Type B pancreatic cell (in vitro differentiated cells): Measurements from ENCODE around the gene MAP1LC3B. TPM values are rescaled to one million over a fixed set of nuclear protein-coding genes. Genes with fewer than 3 reads are reported as not detected.

Source experiments
- DNase-seq: peaks from one replicate; pipeline ENCODE4 v3.0.0; 2021; ENCODE audit warnings: mixed read lengths; ENCODE audit not compliant: unreplicated experiment; ENCODE audit errors: extremely low spot score
- H3K27ac Mint-ChIP-seq: 2 replicates; pipeline ENCODE4 v1.8.0; 2021; ENCODE audit warnings: mild to moderate bottlenecking, mixed read lengths
- H3K27me3 Mint-ChIP-seq: 2 replicates; pipeline ENCODE4 v1.8.0; 2021; ENCODE audit warnings: mixed read lengths
- H3K36me3 Mint-ChIP-seq: 2 replicates; pipeline ENCODE4 v1.8.0; 2021; ENCODE audit warnings: mixed read lengths
- H3K4me1 Mint-ChIP-seq: one replicate; pipeline ENCODE4 v1.8.0; 2021; ENCODE audit warnings: mixed read lengths; ENCODE audit not compliant: unreplicated experiment
- H3K4me3 Mint-ChIP-seq: 2 replicates; pipeline ENCODE4 v1.8.0; 2021; ENCODE audit warnings: mild to moderate bottlenecking, mixed read lengths
- H3K9me3 Mint-ChIP-seq: 2 replicates; pipeline ENCODE4 v1.8.0; 2021; ENCODE audit warnings: mixed read lengths
- CTCF ChIP-seq: fragments of 200-600 bp; sonication (generic); conservative IDR thresholded peaks from 2 replicates; pipeline ENCODE4 v1.5.0; 2021; ENCODE audit warnings: antibody characterized with exemption, mild to moderate bottlenecking
- total RNA-seq: library from RNA; stranded (reverse); gene quantifications from 2 replicates; pipeline ENCODE4 v1.2.1, GENCODE V29; 2021; ENCODE audit warnings: low replicate concordance

The MAP1LC3B gene
- total RNA-seq, 1 donor from 2014 or later = 44.4 TPM

GRCh38 chr16:87453326-87453725 is 61.2 kb downstream of the MAP1LC3B start:
- Mint-ChIP-seq H3K27me3 (no peaks in the 10 kb centered on the region), H3K4me3 (no peak overlapping the region), H3K27ac (no peak overlapping the region), H3K36me3 (peaks cover 13% of the 10 kb centered on the region), H3K9me3 (no peaks in the 10 kb centered on the region), H3K4me1 (peaks cover 22% of the 10 kb centered on the region)
- TF ChIP-seq CTCF = no peak
- no peak for DNase-seq

Other genes starting within 250 kb of the MAP1LC3B start
- gene C16orf95, start 74.9 kb upstream of the MAP1LC3B start, total RNA-seq = 3.0 and 6.3 TPM in 2 replicates
- 26.5 and 35.1 TPM in 2 replicates for gene FBXO31, start 8.6 kb upstream of the MAP1LC3B start, total RNA-seq
- 23.5 and 32.3 TPM in 2 replicates for gene ZCCHC14, start 100.7 kb downstream of the MAP1LC3B start, total RNA-seq
- 7.2 and 27.5 TPM in 2 replicates for gene JPH3, start 210.2 kb downstream of the MAP1LC3B start, total RNA-seq